HG02938 (cell line): ENCODE results near the gene PLS3.
"Not testable (repeated sequence)": the region's sequence is repeated elsewhere in the genome, so short reads cannot be mapped to it uniquely, and the experiment has no call there.

ENCODE experiments used
- ATAC-seq: cut with Tn5 transposase; IDR thresholded peaks from one replicate; pipeline ENCODE4 v1.9.1; 2021; ENCODE audit warnings: mild to moderate bottlenecking, moderate library complexity; ENCODE audit not compliant: unreplicated experiment

PLS3 gene

DNA sequence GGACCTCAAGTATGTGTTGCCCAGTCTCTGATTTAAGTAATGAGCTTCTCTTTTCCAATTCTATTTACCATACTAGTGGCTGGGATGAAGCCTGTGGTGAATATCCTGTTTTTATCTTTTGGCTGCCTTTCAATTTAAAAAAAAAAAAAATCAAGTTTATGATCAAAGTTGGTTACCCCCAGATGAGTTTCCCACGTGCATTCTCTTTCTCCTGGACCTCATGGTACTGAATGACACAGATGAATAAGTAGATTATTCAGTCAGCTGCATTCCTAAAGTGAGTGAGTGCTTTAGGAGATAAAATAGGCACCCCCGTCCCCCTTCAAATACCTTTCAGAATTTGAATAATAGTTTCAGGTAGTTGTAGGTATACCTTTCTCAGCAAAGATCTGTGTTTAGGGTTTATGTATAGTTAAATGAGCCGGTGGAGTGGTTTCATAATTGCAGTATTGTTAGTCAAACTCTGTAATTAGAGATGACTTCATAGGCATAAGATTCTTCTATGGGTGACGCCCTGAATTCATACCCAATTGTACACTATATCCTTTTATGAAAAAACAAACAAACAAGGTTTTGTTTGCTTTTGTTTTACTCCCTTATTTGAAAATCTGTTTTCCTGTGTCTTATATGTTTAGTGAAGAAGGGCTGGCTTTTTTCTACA is 41.9 kb downstream of the PLS3 start:
- ATAC-seq: no peak

DNA sequence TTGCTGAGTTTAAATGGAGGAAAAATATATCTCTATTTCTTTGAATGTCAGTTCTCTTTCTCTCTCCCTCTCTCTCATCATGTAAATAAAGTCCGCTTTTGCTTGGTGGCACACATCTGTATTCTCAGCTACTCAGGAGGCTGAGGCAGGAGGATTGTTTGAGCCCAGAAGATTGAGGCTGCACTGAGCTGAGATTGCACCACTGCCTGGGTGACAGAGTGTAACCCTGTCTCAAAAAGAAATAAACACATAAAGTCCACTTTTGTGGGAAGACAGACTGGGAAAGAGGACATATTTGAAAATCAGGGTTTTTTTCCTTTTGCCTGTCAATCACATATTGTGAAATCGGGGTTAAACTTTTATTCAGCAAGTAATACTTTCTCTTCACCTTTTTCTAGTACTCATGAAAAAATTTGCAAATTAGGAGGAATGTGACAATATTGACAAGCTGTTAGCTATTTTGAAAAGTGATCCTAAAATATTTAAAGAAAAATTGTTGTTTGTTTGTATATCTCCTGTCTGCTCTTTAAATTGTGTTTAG is 42.6 kb downstream of the PLS3 start:
- no peak for ATAC-seq

DNA sequence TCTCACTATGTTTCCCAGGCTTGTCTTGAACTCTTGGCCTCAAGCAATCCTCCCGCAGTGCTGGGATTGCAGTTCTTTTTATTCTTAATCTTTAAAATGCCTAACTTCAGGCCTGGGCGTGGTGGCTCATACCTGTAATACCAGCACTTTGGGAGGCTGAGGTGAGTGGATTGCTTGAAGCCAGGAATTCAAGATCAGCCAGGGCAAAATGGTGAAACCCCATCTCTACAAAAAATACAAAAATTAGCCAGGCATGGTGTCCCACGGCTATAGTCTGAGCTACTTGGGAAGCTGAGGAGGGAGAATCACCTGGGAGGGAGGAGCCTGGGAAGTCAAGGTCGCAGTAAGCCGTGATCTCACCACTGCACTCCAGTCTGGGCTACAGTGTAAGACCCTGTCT is 45.9 kb downstream of the PLS3 start:
- no peak for ATAC-seq

- ATAC-seq: no peak
These were observed 48.6 kb downstream of the PLS3 start for GRCh38 chrX:115609621-115610020.

- peak; percentile 97 for ATAC-seq
These were observed 56.1 kb downstream of the PLS3 start for GRCh38 chrX:115616943-115617563.

- no peak for ATAC-seq
These were observed 61.6 kb downstream of the PLS3 start for GRCh38 chrX:115622534-115622933.

DNA sequence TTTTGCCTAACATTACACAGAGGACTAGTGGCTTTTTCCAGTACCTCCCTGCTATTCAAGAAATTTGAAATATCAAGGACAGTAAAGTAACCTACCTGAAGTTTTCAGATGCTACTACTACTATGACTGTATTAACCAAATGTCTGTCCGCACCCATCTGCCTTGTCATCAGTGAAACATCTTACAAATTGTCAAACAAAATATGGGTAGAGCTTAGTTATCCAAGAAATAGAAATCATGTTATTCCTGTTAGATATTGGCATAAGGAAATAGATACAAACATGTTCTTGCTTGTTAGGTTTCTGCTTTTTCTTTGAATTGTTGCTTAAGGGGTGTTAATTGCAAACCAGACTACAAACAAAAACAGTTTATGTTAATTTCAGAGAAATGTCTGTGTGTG is 63.9 kb downstream of the PLS3 start:
- ATAC-seq: no peak

DNA sequence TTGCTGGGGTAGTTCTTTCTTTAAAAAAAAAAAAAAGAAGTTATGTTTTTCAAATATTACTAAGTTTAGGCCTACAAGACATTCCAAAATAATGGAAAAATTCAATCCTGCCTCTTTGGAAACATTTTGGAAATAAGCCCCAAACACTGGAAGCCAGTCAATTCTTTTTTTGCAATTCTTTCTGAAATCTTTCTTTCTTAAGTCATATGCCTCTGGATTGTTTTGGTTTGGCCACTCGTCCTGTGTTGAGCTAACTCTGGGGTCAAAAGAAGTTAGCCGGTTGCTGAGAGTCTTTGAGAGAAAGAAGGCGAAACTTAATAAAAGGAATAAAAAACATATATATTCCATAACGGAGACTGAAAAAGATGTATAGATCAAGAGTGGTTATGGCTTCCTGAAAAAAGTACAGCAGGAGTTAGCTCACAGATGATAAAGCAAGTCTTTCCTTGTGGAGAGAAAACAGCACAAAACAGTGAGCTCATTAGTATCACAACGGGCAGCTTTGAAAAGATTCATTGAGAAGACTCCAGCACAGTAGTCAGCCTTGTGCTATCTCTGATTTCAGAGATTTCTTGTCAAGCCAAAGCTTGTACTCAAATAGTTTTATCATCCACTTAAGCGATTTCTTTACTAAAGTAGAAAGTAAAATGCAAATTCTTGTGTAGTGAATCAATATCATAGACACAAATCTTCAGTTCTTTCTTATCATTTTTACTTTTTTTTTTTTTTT is 64.8 kb downstream of the PLS3 start:
- no peak for ATAC-seq

DNA sequence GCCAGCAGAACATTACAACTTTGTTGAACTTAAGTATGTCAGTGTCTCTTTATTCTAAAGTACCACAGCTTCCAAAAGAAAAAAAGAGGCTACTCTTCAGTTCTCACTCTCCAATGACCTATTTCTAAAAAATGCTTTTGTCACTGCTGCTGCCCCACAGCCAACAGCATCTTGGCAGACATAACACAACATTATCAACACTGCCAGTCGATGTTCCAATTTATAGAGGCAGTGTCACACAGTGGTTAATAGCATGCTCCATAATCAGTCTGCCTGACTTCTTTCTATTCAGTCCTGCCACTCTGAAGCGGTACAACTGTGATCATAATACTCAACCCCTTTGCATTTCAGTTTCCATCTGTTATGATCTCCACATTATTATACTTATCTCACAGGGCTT is 69.2 kb downstream of the PLS3 start:
- no peak for ATAC-seq

DNA sequence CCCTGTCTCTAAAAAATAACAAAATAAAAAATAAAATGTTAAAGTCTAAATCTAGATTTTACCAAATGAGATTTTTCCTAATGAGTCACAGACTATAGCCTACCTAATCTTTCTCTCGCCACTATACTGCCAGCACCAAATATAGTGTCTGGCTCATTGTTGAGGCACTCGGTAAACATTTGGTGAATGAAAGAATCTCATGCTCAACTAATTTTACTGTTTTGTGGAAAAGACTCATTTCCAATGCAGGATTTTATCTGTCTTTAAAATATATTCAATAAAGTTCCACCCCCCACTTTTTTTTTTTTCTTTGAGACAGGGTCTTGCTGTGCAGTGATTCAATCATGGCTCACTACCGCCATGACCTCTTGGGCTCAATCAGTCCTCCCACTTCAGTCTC is 71.5 kb downstream of the PLS3 start:
- ATAC-seq: no peak

DNA sequence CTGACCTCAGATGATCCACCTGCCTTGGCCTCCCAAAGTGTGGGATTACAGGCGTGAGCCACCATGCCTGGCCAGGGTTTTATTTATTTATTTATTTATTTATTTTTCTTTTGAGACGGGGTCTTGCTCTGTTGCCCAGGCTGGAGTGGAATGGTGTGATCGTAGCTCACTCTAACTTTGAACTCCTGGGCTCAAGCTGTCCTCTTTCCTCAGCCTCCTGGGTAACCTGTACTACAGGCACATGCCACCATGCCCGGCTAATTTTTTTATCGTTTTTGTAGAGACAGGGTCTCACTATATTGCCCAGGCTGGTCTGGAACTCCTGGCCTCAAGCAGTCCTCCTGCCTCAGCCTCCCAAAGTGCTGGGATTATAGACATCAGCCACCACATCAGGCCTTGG is 72.4 kb downstream of the PLS3 start:
- ATAC-seq: not testable (repeated sequence)

DNA sequence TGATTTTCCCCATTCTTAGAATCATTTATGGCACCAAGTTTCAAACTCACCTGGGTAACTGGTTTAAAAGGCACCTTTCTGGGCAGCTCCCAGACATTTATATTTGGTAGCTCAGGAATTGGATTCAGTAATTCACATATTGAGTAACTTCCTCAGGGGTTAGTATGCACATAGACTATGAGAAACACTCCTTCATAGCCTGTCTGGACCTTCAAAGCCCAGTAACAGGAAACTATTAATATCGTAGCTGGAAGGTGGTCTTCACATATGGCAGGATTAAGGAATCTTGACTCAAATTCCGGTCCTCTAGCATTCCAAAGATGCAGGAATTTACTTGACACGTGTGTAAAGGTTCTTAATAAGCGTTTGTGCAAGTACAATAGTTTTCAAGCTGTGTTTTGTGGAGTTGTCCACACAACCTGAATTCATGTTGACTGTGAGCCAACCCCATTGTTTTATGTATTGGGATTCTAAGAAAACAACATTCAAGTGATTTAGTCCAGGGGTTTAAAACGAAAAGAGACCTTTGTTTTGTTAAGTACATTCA is 78.4 kb downstream of the PLS3 start:
- ATAC-seq: no peak

DNA sequence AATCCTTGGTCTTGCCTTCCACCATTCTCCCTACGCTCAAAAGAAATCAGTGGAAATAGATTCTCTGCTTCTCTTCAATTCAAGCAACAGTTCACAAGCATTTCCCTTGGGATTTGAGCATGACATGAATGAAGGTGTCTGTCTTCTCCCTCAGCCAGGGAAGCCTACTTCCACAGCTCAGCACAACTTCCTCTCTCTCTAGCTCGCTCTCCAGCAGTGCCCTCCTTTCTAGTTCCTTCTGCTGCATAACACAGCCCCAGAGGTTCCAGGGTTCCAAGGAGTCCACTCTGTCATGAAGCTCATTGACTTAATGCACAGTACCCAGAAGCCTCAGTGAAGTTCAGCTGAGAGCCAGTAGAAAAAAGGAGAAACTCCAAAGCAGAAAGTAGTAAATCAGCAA is 81.3 kb downstream of the PLS3 start:
- ATAC-seq: no peak

DNA sequence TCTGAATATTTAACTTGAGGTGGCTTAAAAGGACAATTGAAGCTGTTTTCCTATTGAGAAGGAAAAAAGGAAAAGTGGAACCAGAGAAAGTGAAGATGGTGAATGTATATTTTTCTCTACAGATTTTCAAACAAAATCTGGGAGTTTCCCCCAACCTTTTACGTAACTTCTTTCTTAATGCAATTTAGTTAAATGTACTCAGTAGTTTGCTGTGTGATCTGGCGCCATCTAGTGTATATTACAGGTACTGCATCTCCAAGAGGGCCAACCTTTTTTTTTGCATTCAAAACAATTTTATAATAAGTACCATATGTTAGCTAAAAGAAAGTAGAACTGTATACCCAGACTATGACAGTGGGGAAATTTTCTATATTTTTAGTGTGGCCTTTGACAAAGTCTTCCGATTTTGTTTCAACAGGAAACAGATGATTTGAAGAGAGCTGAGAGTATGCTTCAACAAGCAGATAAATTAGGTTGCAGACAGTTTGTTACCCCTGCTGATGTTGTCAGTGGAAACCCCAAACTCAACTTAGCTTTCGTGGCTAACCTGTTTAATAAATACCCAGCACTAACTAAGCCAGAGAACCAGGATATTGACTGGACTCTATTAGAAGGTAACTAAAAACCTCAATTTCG is 82.0 kb downstream of the PLS3 start:
- no peak for ATAC-seq

GRCh38 chrX:115644397-115644796 is 83.4 kb downstream of the PLS3 start:
- not testable (repeated sequence) for ATAC-seq

GRCh38 chrX:115649461-115650063 is 88.6 kb downstream of the PLS3 start:
- ATAC-seq: no peak

DNA sequence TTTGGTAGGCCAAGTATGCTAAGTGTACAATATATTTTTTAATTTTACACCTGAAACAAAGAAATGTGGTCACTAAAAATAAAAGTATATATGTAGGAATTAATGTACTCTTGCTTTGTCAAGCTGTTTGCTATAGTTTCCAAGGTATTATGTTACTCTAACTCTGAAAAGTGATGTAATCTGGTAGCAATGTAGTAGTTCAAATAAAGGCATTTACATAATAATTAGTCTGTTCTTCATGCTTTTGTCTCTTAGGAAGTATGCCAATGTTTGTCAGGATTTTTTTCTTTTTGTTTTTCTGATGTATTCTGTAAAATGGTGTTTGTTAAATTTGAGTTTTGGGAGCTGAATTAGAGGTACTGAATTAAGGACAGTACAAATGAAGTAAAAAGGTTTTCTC is 89.5 kb downstream of the PLS3 start:
- ATAC-seq: no peak

DNA sequence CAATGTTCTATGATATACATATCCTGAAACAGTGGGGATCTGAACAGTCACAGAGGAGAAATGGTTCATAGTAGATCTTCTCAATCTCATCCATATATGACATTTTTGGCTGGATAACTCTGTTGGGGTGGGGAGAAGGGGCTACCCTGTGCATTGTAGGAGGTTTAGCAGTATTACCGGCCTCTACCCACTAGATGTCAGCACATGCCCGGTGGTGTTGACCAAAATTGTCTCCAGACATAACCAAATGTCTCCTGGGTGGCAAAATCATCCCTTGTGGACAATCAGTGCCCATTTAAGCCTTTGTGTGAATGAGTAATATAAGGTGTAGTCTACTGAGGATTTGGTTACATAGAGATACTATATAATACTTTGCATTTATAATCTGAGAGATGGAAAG is 89.9 kb downstream of the PLS3 start:
- no peak for ATAC-seq

DNA sequence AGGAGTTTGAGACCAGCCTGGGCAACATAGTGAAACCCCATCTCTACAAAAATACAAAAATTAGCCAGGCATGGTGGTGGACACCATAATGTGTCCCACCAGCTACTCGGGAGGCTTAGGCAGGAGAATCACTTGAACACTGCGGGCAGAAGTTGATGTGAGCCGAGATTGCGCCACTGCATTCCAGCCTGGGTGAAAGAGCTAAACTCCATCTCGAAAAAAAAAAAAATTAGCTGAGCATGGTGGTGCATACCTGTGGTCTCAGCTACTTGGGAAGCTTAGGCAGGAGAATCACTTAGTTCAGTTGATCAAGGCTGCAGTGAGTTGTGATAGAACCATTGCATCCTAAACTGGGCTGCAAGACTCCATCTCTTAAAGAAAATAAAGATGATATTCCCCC is 91.2 kb downstream of the PLS3 start:
- no peak for ATAC-seq

- ATAC-seq: no peak
These were observed 104.1 kb downstream of the PLS3 start for GRCh38 chrX:115665122-115665521.

DNA sequence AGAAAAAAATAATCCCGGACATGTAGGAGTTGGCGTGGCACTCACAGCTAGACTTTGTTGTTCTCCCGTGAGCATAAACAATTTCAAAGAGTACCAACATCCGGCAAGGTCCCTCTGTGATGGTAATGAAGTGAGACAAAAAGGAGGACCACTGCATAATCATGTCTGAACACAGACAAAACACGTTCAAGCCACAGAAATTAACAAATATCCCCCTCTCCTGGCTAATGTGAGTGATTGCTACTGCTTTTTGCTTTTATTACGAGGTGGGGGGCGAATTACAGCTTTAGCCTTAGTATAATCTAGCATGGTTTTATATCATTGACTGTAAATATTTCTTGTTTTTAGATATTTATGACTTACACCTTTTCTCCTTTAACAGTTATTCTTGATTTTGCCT is 118.5 kb downstream of the PLS3 start:
- no peak for ATAC-seq
